Measurements from ENCODE around the gene ZC3H7B.

DNA sequence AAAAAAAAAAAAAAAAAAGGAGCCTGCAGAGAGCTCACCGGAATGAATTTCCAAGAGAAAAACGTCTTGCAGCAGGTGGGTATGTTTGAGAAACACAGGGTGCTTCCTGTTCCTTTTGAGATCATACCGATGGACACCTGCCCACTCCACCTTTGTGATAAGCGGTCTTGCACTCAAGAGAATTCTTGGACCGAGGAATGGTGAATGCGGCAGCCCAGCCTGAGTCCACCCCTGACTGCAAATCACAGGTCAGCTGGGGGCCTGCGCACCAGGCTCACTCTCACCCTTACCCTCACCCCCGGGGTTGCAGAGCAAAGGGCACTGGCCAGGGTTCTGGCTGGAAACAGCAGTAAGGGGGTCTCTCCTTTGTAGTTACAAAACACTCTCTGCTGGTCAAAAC is 63.6 kb downstream of the ZC3H7B start:
- TF ChIP-seq, protein P1, sequence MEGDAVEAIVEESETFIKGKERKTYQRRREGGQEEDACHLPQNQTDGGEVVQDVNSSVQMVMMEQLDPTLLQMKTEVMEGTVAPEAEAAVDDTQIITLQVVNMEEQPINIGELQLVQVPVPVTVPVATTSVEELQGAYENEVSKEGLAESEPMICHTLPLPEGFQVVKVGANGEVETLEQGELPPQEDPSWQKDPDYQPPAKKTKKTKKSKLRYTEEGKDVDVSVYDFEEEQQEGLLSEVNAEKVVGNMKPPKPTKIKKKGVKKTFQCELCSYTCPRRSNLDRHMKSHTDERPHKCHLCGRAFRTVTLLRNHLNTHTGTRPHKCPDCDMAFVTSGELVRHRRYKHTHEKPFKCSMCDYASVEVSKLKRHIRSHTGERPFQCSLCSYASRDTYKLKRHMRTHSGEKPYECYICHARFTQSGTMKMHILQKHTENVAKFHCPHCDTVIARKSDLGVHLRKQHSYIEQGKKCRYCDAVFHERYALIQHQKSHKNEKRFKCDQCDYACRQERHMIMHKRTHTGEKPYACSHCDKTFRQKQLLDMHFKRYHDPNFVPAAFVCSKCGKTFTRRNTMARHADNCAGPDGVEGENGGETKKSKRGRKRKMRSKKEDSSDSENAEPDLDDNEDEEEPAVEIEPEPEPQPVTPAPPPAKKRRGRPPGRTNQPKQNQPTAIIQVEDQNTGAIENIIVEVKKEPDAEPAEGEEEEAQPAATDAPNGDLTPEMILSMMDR (IDR thresholded peaks at IDR 0.05) = no peak
- TF ChIP-seq POLR2A (IDR thresholded peaks at IDR 0.05) = no peak
